Activated CD8-positive, alpha-beta memory T cell treated with anti-CD3 and anti-CD28 coated beads for 1 hour (primary cell): ENCODE results near the gene TRPM2.

Source experiments
- DNase-seq, 2 donors: peaks; one replicate each; pipeline ENCODE4 v3.0.0-alpha.2; 2020; ENCODE audit warnings: low read depth in 1 of 2; ENCODE audit errors: extremely low read depth in 1 of 2

TRPM2 gene

GRCh38 chr21:44438531-44439210 lies 85.2 kb downstream of the TRPM2 start:
- DNase-seq, result no peak

DNA sequence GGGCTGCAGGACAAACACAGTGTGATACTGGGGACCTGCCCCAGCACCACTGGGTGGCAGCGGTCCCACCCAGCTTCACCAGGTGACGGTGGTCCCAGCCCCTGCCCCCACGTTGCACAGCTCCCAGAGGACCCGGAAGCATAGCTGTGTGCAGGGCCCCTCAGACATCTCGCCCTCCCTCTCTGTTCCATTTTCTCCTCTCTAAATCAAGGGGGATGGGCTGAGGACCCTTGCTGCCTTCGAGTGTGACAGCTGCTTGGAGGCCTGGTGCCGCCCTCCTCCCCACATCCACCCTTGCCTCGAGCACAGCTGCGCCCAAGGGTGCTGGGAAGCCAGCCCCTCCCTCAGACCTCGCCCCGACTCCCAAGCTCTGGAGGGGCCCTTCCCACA lies 85.8 kb downstream of the TRPM2 start:
- DNase-seq, result no peak

DNA sequence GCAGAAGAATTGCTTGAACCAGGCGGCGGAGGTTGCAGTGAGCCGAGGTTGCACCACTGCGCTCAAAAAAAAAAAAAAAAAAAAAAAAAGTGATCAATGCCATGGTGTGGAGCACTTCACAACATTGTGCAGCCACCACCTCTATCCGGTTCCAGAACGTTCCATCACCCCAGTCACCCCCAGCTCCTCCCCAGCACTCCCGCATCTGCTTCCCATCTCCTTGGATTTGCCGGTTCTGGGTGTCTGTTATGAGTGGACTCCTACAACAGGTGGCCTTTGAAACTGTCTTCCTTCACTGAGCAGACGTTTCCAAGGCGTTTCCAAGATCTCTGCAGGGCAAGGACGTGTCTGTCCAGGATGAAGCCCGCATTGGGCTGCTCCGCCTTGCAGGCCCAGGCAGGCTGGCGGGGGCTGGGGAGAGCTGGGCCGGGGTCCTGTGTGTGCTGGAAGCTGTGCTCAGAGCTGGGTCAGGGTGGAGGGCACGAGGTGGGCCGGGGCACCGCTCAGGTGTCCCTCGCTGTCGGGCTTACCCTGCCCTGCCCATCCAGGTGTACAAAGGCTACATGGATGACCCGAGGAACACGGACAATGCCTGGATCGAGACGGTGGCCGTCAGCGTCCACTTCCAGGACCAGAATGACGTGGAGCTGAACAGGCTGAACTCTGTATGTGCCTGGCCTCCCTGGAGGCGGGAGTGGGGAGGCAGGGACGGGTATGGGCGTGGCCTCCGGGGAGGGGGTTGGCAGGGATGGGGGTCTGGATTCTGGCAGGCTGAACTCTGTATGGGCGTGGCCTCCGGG lies 87.0 kb downstream of the TRPM2 start:
- no peak for DNase-seq

- no peak for DNase-seq
Measured at GRCh38 chr21:44441041-44441400, 87.6 kb downstream of the TRPM2 start.

DNA sequence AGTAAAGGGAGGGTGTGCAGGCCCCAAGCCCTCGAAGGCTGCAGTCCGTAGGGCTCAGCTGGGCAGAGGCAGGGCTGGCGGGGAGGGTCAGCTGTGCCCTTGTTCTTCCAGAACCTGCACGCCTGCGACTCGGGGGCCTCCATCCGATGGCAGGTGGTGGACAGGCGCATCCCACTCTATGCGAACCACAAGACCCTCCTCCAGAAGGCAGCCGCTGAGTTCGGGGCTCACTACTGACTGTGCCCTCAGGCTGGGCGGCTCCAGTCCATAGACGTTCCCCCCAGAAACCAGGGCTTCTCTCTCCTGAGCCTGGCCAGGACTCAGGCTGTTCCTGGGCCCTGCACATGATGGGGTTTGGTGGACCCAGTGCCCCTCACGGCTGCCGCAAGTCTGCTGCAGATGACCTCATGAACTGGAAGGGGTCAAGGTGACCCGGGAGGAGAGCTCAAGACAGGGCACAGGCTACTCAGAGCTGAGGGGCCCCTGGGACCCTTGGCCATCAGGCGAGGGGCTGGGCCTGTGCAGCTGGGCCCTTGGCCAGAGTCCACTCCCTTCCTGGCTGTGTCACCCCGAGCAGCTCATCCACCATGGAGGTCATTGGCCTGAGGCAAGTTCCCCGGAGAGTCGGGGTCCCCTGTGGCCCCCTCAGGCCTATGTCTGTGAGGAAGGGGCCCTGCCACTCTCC lies 88.3 kb downstream of the TRPM2 start:
- no peak for DNase-seq

- no peak for DNase-seq
Measured at GRCh38 chr21:44442266-44443125, 89.1 kb downstream of the TRPM2 start.

DNA sequence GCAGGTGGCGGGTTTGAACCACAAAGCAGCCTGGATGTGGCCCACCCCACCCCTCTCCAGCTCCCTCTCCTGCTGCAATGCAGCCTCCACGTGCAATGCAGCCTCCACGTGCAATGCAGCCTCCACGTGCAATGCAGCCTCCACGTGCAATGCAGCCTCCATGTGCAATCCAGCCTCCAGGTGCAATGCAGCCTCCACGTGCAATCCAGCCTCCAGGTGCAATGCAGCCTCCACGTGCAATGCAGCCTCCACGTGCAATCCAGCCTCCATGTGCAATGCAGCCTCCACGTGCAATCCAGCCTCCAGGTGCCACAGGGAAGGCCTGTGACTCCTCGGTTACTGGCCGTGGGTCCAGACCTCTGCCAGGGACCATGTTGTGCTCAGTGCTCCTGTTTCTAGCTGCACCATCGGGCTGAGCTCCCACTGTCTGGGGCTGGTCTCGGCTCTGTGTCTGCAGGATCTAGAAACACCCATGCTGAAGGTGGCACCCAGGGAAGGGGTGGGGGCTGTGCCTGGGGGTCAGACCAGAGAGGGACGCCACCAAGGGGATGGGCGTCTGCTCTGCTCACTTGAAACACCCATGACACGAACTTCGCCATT lies 90.0 kb downstream of the TRPM2 start:
- DNase-seq, result no peak

DNA sequence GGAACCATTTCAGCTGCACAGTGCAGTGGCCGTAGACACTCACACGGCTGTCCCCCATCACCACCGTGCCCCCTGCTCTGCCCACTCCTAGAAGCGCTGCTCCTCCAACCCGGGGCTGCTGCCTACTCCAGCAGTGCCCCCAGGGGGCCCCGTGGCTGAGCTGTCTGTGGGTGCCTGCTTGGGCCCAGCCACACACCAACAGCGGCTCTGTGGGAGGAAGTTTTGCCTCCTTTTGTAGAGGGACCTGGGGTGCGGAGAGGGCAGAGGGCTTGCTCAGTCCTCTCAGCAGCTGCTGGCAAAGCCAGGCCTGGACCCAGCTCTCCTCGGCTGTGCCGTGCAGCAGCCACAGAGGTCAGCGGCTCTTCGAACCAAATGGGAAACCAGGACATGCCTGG lies 90.5 kb downstream of the TRPM2 start:
- no peak for DNase-seq

GRCh38 chr21:44444286-44444931 lies 91.0 kb downstream of the TRPM2 start:
- no peak for DNase-seq

GRCh38 chr21:44445145-44445812 lies 91.9 kb downstream of the TRPM2 start:
- DNase-seq, result no peak

DNA sequence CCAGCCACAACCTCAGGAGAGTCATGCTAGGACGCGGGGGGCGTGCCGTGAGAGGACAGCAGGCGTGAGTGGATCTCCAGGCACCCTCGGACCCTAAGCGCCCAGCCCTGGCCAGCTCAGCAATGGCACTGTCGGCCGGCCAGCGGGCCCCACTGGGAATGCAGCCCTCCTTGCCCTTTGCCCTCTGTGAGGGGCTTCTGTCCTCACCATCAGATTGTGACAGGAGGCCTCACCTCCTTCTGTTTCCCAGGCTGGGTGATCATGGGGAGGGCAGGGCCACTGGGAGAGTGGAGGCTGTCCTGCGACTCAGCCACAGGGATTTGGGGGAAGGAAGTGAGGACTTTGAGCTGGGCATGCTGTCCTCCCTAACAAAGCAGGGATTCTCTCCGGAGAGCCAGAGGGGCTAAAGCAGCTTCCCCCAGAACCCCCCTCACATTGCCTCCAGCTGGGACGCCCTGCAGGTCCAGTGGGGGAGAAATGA lies 95.3 kb downstream of the TRPM2 start:
- DNase-seq, result no peak

- DNase-seq, result no peak
Measured at GRCh38 chr21:44449473-44450363, 96.3 kb downstream of the TRPM2 start.

GRCh38 chr21:44450402-44450801 lies 97.0 kb downstream of the TRPM2 start:
- no peak for DNase-seq

GRCh38 chr21:44450999-44451398 lies 97.6 kb downstream of the TRPM2 start:
- DNase-seq, result no peak

DNA sequence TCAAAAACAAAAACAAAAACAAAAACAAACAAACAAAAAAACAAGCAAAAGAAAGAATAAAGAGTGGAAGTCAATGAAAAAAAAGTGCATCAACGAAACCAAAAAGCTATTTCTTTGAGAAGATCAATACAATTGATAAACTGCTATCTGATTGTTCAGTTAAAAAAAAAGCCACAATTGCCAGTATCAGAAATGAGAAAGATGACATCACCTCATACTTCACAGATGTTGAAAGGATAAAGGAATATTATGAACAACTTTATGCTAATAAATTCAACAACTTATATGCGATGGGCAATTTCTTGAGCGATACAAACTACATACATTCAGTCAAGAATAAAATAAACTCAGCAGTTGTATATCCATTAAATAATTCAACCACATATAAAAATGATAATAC lies 99.7 kb downstream of the TRPM2 start:
- no peak for DNase-seq

GRCh38 chr21:44454058-44454457 lies 100.6 kb downstream of the TRPM2 start:
- DNase-seq, result no peak

- peak; percentile 41 to 71 for DNase-seq
Measured at GRCh38 chr21:44454747-44455523, 101.5 kb downstream of the TRPM2 start, which contains the start of gene LRRC3. Gene LRRC3, plus strand, starts transcription at chr21:44455510. Its CDS starts 1,135 bp downstream, at chr21:44456645.
